GM18499 (cell line): ENCODE results near the gene GCM1.
"Not testable (repeated sequence)": the region's sequence is repeated elsewhere in the genome, so short reads cannot be mapped to it uniquely, and the experiment has no call there.

ENCODE experiments used
- ATAC-seq: cut with Tn5 transposase; IDR thresholded peaks from one replicate; pipeline ENCODE4 v1.9.1; 2021; ENCODE audit warnings: moderate number of reproducible peaks; ENCODE audit not compliant: insufficient read depth, unreplicated experiment

Gene GCM1, protein sequence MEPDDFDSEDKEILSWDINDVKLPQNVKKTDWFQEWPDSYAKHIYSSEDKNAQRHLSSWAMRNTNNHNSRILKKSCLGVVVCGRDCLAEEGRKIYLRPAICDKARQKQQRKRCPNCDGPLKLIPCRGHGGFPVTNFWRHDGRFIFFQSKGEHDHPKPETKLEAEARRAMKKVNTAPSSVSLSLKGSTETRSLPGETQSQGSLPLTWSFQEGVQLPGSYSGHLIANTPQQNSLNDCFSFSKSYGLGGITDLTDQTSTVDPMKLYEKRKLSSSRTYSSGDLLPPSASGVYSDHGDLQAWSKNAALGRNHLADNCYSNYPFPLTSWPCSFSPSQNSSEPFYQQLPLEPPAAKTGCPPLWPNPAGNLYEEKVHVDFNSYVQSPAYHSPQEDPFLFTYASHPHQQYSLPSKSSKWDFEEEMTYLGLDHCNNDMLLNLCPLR

DNA sequence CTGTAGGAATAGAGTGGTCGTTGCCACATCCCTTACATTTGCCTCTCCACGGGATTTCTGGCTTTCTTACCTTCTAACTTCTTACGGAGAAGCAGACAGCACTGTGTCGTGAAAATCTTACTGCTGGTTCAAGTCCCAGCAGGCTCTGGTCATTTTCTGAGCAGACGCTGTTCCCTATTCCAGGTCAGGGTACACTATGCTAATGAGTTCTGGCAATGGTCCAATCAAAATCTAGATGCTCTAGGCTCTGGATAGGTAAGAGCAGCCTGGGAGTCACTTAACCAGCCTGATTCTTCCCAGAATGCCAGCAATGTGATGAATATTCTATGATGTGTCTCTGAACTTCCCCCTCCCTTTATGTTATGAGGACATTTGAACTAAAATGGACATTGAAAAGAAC lies at the start of gene GCM1:
Gene GCM1 (minus strand): TSS at position 158 of the 400 bp plus-strand sequence. CDS start 3,209 bp downstream, outside the sequence.
- ATAC-seq, result no peak

DNA sequence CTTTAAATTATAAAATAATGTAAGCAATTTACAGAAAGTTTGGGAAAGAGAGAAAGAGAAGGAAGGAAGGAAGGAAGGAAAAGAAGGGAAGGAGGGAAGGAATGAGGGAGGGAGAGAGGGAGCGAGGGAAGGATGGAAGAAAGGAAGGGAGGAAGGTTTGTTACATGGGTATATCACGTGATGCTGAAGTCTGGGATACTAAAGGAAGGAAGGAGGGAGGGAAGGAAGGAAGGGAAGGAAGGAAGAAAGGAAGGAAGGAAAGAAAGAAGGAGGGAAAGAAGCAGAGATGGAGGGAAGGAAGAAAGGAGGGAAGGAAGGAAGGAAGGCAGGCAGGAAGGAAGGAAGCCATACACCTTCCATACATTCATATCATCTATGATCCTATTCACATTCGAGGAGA lies 48.9 kb upstream of the GCM1 start:
- no peak for ATAC-seq

DNA sequence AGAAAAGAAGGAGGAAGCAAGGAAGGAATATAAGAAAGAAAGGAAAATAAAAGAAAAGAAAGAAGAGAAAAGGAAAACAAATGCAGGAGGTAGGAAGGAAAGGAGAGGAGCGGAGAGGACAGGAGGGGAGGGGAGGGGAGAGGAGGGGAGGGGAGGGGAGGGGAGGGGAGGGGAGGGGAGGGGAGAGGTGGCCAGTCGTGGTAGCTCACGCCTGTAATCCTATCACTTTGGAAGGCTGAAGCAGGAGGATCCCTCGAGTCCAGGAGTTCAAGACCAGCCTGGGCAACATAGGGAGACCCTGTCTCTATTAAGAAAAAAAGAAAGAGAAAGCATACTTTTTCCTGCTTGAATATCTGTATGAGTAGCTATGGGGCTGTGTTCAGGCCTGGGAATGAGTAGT lies 46.4 kb upstream of the GCM1 start:
- ATAC-seq, result no peak

DNA sequence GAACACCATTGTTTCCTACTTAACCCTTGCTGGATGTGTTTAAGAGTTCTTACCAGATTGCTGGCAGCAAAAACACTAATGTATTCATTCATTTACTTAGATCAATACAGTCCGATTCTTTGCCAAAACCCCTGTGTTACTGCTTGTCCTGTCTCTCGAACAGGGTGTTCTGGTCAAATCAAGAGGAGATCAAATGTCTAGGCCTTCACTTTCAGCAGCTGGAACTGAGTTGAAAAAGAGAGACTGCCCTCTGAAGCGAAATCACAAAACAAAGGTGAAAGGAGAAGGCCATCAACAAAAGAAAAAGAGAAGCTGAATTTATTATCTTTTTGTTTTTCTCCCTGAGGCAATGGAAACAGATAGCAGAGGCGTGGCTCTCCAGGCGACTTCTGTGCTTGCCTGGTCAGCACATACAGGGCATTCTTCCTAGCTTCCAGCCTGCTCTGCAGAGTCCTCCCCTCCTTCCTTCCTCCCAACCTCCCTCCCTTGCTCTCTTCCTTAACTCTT lies 44.1 kb upstream of the GCM1 start:
- ATAC-seq, result no peak

DNA sequence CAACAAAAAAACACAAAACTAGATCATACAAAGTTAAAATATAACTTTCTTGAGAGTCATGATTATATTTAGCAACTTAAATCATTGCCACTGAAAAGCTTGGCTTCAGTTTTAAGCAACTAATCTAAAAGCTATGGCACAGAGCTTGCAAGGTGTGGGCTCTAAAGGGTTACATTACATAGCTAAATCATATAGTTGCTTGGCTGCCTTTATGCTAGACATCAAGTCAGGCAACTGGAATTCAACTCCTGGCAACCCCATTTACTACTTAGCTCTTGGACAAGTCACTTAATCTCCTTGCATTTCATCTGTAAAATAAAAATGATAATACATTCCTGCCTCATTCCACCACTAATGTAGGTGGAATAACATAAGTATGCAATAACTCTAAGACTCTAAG lies 40.9 kb upstream of the GCM1 start:
- ATAC-seq, result no peak

DNA sequence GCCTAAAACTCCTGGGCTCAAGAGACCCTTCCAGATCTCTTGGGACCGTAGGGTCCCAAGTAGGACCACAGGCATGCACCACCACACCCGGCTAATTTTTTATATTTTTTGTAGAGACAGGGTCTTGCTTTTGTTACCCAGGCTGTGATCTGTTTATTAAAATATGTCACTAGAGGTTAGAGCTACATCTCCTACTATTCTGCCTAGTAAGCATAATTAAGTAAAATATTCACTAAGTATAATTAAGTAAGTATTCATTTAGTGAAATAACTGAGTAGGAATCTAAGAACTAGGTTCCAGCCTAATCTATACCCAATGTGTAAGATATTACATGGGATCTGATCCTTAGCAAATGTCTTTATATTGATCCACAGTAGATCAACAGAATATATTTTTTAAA lies 40.2 kb upstream of the GCM1 start:
- no peak for ATAC-seq

DNA sequence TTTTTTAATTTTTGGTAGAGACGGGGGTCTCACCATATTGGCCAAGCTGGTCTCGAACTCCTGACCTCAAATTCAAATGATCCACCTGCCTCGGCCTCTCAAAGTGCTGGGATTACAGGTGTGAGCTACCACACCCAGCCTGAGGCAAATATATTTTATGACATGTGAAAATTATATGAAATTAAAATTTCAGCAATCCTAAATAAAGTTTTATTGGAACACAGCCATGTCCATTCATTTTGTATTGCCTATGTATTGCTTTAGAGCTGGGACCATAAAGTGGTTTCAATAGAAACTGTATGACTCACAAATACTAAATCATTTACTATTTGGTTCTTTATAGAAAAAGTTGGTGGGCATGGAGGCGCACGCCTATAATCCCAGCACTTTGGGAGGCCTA lies 32.0 kb upstream of the GCM1 start:
- ATAC-seq, result no peak

DNA sequence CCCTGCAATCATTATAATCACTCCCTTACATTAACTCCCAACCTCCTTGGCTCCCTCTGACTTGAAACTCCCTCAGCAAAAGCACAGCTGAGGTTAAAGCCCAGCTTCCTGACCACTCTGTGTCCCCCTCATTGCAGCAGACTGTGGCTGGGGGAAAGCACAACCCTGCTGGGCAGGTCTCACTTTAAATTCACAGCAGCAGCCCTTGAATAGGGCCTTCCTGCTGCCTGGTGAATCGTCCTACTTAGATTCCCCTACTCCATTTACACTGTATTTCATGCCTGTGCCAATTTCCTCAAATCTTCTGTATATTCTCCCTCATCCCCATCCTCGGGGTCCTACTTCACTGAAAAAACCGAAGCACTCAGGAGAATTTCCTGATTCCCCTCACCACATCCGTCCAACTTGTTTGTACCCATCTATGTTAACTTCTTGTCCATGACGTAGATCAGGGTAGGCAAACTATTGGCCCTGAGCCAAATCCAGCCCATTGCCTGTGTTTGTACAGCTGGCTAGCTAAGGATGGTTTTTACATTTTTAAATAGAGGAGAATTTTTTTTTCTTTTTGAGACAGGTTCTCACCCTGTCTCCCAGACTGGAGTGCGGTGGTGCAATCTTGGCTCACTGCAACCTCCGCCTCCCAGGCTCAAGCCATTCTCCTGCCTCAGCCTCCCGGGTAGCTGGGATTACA lies 31.5 kb upstream of the GCM1 start:
- ATAC-seq, result no peak

DNA sequence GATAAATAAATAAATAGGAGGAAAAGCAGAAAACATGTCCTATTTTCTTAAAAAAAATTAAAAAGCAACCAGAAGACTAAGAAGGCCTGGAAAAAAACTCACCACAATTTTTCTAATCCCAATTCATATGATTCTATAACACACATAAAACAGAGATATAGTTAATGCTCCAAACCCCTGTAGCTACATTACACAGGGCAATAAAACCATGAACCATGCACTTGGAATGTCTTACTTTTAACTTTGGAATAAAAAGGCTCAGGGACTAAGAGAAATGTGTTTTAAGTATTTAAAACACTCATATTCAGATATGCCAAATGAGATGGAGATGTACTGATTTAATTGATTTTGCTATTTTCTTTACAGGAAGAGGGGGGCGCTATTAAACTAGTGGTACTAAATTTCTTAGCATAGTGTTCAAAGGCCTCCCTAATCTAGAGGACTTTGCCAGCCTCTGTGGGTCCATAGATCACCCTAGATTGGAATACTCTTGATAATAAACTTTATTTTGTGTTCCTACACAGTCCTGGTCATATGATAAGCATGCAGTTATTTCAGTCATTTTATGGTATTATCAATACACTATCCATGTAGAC lies 30.3 kb upstream of the GCM1 start:
- no peak for ATAC-seq

DNA sequence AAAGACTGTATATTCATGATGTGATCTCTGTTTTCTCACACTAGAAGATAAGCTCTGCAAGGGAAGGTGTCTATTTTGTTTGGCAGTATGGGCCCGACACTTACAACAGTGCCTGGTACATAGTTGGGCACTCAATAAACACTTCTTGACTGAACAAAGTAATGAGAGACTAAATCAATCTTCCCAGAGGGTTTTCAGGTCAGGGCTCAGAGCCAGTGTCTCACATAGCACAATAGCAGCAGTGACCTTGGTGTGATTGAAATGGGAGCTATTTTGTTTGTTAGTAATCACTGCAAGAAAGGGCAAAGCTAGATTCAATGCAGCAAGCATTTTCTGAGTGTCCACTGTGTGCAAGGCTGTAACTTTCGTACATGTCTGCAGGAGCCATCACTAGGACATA lies 26.4 kb upstream of the GCM1 start:
- ATAC-seq, result no peak

DNA sequence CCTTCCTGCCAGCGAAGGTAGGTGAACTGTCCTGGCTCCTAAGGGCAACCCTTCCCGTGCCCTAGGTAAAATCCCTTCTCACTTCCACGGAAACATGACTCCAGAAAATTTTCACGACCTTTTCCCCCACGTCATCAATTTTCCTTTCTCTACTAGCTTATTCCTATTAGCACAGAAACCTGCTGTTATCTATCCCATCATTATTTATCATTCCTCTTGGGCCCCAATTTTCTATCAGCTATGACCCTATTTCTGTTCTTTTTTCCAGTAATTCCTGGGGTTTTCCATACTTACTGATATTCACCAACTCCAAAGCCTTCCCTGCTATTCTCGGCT lies 23.8 kb upstream of the GCM1 start:
- ATAC-seq, result no peak

DNA sequence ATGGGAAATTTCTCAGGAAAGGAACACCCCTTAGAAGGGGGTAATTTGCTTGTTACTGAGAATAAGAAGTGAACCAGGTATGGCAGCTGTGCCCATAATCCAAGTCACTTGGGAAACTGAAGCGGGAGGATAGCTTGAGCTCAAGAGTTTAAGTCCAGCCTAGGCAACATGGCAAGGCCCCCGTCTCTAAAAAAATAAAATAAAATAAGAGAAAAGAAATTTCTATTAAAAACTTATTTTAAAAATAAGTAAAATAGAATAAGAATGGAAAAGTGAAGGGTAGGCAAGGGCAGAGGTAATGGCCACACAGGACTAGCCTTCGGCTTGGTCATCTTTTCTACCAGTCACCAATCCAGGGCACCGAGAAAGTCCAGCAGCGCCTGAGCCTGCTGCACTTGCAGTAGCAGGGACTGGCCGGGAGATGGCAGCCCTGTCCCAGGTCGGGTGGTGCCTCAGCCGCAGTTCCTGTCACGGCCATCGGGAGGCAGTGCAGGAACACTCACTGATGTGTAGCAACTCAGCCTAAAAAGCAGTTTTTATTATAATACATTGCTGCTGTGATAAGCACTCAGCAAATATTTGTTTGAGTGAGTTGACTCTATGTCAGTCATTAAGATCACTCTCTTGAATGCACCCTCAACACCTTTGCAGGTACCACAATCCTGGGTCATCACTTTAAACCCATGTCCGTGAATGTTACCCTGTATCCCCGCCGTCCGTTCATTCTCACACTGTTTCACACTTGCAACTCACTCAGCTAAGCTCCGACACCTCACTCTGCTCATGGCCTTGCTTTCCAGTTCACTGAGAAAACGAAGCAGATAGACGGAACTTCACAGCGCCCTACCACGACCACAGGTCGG lies 23.2 kb upstream of the GCM1 start:
- ATAC-seq, result no peak

DNA sequence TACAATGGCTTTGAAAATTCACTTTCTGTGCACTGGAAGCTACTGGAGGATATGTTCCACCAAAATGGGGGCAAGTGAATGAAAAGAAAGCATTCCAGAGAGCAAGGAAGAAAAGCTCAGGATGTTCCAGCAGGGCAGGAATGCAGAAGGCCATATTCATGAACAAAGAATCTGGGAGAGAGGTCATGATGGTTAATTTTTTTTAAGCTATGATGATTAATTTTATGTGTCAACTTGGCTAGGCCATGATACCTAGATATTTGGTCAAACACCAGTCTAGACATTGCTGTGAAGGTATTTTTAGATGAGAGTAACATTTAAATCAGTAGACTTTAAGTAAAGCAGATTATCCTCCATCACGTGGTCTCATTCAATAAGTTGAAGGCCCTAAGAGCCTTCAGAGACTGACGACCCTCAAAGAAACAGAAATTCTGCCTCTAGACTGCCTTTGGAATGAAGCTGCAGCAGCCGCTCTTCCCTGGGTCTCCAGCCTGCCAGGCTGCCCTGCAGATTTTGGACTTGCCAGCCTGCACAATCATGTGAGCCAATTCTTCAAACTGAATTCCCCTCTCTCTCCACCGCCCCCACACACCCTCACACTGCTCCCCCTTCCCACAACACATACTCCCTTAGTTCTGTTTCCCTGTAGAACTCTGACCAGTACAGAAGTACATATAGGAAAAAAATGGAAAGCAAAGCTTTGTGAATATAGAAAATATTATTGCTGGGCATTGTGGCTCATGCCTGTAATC lies 20.1 kb upstream of the GCM1 start:
- ATAC-seq, result no peak

DNA sequence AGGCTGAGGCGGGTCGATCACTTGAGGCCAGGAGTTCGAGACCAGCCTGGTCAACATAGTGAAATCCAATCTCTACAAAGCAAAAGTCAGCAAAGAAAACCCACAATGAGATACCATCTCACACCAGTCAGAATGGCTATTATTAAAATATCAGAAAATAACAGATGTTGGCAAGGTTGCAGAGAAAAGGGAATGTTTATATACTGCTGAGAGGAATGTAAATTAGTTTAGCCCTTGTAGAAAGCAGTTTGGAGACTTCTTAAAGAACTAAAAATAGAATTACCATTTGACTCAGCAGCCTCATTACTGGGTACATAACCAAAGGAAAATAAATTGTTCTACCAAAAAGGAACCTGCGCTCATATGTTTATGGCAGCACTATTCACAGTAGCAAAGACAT lies 16.7 kb upstream of the GCM1 start:
- ATAC-seq, result no peak

DNA sequence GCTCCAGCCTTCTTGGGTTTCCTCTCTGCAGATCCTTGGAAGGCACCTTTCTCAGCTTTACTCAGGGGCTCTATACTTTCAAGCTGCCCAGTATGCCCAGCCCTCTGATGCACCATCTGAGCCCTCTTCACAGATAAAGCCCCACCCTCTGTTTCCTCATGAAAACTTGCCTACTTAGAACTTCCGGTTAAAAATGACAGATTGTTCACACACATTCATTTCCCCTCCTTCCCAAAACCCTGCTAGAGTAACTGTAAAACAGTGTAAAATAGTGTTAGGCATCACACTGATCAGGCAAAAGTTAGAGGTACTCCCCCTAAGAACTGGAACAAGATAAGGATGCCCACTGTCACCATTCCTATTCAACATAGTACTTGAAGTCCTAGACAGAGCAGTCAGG lies 14.0 kb upstream of the GCM1 start:
- no peak for ATAC-seq

DNA sequence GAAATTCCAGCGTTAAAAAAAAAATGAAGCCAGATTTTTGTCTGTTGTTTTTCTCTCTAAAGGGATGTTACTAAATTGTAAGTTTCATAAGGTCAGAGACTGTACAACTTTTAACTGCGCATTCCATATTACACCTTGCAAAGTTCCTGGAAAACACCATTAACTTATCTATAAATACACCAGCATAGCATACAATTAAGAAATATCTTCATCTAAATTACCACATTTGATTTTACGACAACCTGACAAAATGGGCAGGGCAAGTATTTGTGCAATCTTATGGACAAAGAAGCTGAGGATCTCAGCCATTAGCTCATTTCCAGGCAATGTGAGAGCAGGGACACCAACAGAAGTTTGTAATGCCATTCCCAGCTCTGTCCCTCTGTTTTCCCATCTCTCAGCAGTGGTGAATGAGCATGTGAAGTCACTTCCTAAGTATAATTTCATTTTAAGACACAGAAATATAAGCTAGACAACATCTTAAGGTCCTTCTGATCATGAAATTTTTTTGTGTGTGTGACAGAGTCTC lies 12.9 kb upstream of the GCM1 start:
- no peak for ATAC-seq

DNA sequence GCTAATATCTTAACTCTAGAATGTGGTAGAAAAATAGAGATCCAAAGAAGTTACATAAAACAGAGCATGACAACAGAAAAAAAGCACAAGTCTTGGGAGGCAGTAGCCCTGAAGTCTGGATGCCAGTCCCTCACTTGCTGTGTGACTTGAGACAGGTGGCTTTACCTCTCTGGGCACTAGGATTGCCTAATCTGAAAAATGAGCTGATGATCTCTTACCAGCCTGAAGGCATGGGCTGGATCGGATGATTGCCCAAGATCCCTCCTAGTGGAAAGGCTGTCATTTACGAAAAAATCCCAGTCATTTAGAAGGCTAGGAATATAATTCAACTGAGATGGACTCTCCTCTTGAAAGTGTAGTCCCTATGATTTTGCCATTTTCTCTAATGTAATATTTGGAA lies 10.9 kb upstream of the GCM1 start:
- no peak for ATAC-seq

DNA sequence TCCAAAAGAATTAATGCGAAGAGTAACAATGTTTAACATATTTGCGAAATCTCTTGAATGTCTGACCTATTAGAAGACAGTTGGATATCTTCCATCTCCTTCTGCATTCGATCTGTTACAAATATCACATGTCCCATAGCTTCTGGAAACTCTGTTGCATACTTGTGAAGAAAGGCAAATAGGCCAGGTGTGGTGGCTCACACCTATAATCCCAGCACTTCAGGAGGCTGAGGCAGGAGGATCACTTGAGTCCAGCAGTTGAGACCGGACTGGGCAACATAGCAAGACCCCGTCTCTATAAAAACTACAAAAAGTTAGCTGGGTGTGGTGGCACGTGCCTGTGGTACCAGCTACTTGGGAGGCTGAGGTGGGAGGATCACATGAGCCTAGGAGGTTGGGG lies 9.4 kb upstream of the GCM1 start:
- ATAC-seq, result not testable (repeated sequence)

DNA sequence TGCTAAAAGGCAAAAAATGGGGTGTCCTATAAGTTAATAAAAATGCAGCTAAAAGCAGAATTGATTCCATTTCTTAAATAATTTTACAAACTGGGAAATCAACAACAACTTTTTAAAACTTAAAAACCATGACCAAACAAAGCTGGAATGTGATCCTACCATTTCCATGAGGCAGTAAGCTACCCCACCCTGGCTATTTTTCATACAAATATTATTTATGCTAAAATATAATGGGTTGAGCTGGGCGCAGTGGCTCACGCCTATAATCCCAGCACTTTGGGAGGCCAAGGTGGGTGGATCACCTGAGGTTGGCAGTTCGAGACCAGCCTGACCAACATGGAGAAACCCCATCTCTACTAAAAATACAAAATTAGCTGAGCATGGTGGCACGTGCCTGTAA lies 6.6 kb upstream of the GCM1 start:
- not testable (repeated sequence) for ATAC-seq

DNA sequence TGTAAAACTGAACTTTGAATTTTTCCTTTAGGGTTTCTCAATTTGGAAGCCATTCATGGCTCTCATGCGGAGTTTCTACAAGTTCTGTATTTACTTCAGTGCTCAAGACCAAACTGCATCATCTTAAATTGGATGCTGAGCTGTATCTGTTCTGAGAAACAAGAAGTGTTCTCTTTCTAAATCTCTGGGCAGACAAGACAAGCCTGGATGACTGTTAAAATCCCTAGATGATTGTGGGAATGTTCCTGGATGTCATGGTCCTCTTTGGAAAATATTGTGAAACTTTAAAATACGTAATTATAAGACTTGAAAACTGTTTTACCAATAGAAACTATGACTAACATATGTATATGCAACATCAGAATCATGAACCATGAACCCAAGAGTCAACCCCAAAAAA lies 6.2 kb upstream of the GCM1 start:
- no peak for ATAC-seq
